HG02884 (cell line): Measurements from ENCODE around the gene SEMA6B.

Experiments used
- ATAC-seq: cut with Tn5 transposase; IDR thresholded peaks from one replicate; pipeline ENCODE4 v1.9.1; 2021; ENCODE audit warnings: mild to moderate bottlenecking, moderate library complexity; ENCODE audit not compliant: unreplicated experiment

SEMA6B gene

GRCh38 chr19:4498694-4499093 lies 60.8 kb downstream of the SEMA6B start:
- ATAC-seq, result no peak

DNA sequence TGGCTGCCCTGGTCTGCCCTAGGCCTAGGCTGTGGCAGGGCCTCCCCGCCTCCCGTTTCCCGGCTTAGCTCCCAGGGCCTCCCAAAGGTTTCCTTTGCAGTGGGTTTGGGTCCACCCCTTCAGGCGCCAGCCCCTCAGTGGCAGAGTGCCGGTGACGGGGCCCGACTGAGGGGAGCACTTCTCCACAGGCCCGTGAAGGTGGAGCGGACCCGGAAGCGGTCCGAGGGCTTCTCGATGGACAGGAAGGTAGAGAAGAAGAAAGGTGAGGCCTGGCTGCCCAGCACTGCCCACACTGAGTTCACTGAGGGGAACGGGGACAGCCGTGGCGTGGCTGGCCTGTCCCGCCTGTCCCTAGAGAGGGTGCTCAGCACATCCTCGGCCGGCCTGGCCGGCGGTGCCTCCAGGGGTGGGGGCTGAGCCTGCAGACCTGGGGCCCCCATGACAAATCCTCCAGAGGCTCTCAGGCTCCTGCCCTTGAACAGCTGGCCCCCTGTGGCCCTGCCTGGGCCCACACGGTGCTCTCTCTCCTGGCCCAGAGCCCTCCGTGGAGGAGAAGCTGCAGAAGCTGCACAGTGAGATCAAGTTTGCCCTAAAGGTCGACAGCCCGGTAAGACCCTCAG lies 61.6 kb downstream of the SEMA6B start:
- no peak for ATAC-seq

GRCh38 chr19:4496304-4496703 lies 63.2 kb downstream of the SEMA6B start:
- ATAC-seq, result no peak

DNA sequence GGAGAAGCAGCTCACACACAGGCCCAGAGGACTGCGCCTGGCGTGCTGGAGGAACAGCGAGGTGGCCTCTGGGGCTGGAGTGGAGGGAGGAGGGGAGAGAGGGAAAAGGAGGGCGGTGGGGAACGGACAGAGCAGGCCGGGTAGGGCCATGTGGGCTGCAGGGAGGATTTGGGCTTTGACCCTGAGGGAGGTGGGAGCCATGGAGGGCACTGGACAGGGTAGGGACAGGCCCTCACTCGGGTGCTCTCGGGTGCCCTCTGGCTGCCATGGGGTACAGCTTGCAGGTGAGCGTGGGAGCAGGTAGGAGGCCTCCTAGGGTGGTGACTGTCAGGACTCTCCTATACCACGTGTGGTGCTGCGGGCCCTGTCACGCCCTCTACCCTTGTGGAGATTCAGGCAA lies 64.0 kb downstream of the SEMA6B start:
- ATAC-seq, result no peak

GRCh38 chr19:4494691-4495064 lies 64.8 kb downstream of the SEMA6B start:
- ATAC-seq, result no peak

GRCh38 chr19:4493929-4494690 lies 65.4 kb downstream of the SEMA6B start:
- no peak for ATAC-seq

GRCh38 chr19:4493104-4493928 lies 66.2 kb downstream of the SEMA6B start:
- no peak for ATAC-seq
